ENCODE measurements around the gene TMEM121B. TPM values are rescaled to one million over a fixed set of nuclear protein-coding genes. Genes with fewer than 3 reads are reported as not detected.

The TMEM121B gene
- total RNA-seq, 4 donors from 2014 or later: 0.26 to 0.49 (median 0.35) TPM; not detected in 1

GRCh38 chr22:17101475-17102296 is 19.5 kb downstream of the TMEM121B start:
- no peaks in the 10 kb centered on the region for H3K27me3 ChIP-seq
- no peaks in the 10 kb centered on the region for H3K4me1 ChIP-seq
- intact Hi-C loops (cut with DNase I; ENCODE audit: low total_unique reads): no loop called here
- DNase-seq: no peak
- no peak overlapping the region for H3K4me3 ChIP-seq
- H3K9me3 ChIP-seq: no peaks in the 10 kb centered on the region
- H3K36me3 ChIP-seq: no peaks in the 10 kb centered on the region
- no peak for TF ChIP-seq POLR2A (IDR thresholded peaks at IDR 0.05)
- no peak for TF ChIP-seq CTCF (IDR thresholded peaks at IDR 0.05)
- H3K27ac ChIP-seq: no peak overlapping the region

GRCh38 chr22:17100621-17101020 is 20.5 kb downstream of the TMEM121B start:
- intact Hi-C loops (cut with DNase I; ENCODE audit: low total_unique reads): no loop called here
- H3K9me3 ChIP-seq: no peaks in the 10 kb centered on the region
- no peaks in the 10 kb centered on the region for H3K4me1 ChIP-seq
- no peak overlapping the region for H3K27ac ChIP-seq
- DNase-seq: no peak
- H3K4me3 ChIP-seq: no peak overlapping the region
- no peaks in the 10 kb centered on the region for H3K27me3 ChIP-seq
- no peak for TF ChIP-seq POLR2A (IDR thresholded peaks at IDR 0.05)
- no peak for TF ChIP-seq CTCF (IDR thresholded peaks at IDR 0.05)
- H3K36me3 ChIP-seq: no peaks in the 10 kb centered on the region

- no peak for DNase-seq
- H3K4me1 ChIP-seq: no peaks in the 10 kb centered on the region
- no peaks in the 10 kb centered on the region for H3K27me3 ChIP-seq
- intact Hi-C loops (cut with DNase I; ENCODE audit: low total_unique reads): no loop called here
- TF ChIP-seq POLR2A (IDR thresholded peaks at IDR 0.05): no peak
- TF ChIP-seq CTCF (IDR thresholded peaks at IDR 0.05): no peak
- no peak overlapping the region for H3K27ac ChIP-seq
- no peak overlapping the region for H3K4me3 ChIP-seq
- H3K9me3 ChIP-seq: no peaks in the 10 kb centered on the region
- no peaks in the 10 kb centered on the region for H3K36me3 ChIP-seq
These were observed 22.8 kb downstream of the TMEM121B start for GRCh38 chr22:17098379-17098819.

GRCh38 chr22:17097701-17098100 is 23.5 kb downstream of the TMEM121B start:
- no peak overlapping the region for H3K4me3 ChIP-seq
- no peaks in the 10 kb centered on the region for H3K9me3 ChIP-seq
- H3K27me3 ChIP-seq: no peaks in the 10 kb centered on the region
- DNase-seq: no peak
- no peaks in the 10 kb centered on the region for H3K36me3 ChIP-seq
- H3K4me1 ChIP-seq: no peaks in the 10 kb centered on the region
- H3K27ac ChIP-seq: no peak overlapping the region
- TF ChIP-seq CTCF (IDR thresholded peaks at IDR 0.05) (no peak), POLR2A (IDR thresholded peaks at IDR 0.05) (no peak)
- intact Hi-C loops (cut with DNase I; ENCODE audit: low total_unique reads): no loop called here

GRCh38 chr22:17097062-17097461 is 24.1 kb downstream of the TMEM121B start:
- Histone ChIP-seq H3K27ac (no peak overlapping the region), H3K9me3 (no peaks in the 10 kb centered on the region), H3K27me3 (no peaks in the 10 kb centered on the region), H3K4me1 (no peaks in the 10 kb centered on the region), H3K36me3 (no peaks in the 10 kb centered on the region), H3K4me3 (no peak overlapping the region)
- DNase-seq: no peak
- TF ChIP-seq CTCF (IDR thresholded peaks at IDR 0.05): no peak
- no peak for TF ChIP-seq POLR2A (IDR thresholded peaks at IDR 0.05)
- intact Hi-C loops (cut with DNase I; ENCODE audit: low total_unique reads): no loop called here

All from uterus (tissue), 4 donors.